ENCODE data around the gene TBC1D24.

The TBC1D24 gene

GRCh38 chr16:2482708-2483534 lies 8.0 kb downstream of the TBC1D24 start:
- DNase-seq (ENCODE audit: low read depth): no peak

- DNase-seq (ENCODE audit: low read depth): no peak
Observed at GRCh38 chr16:2483939-2484897, 9.3 kb downstream of the TBC1D24 start.

GRCh38 chr16:2484898-2485508 lies 10.1 kb downstream of the TBC1D24 start:
- DNase-seq (ENCODE audit: low read depth): no peak

GRCh38 chr16:2485811-2486507 lies 11.0 kb downstream of the TBC1D24 start:
- no peak for DNase-seq (ENCODE audit: low read depth)

- peak; percentile 73 for DNase-seq (ENCODE audit: low read depth)
Observed at GRCh38 chr16:2486645-2487516, 12.0 kb downstream of the TBC1D24 start.

GRCh38 chr16:2487517-2487842 lies 12.6 kb downstream of the TBC1D24 start:
- no peak for DNase-seq (ENCODE audit: low read depth)

GRCh38 chr16:2487903-2488531 lies 13.1 kb downstream of the TBC1D24 start:
- DNase-seq (ENCODE audit: low read depth): no peak

GRCh38 chr16:2489581-2489980 lies 14.7 kb downstream of the TBC1D24 start:
- no peak for DNase-seq (ENCODE audit: low read depth)

- DNase-seq (ENCODE audit: low read depth): no peak
Observed at GRCh38 chr16:2490190-2491105, 15.5 kb downstream of the TBC1D24 start.

- no peak for DNase-seq (ENCODE audit: low read depth)
Observed at GRCh38 chr16:2492292-2492691, 17.4 kb downstream of the TBC1D24 start.

- DNase-seq (ENCODE audit: low read depth): no peak
Observed at GRCh38 chr16:2493605-2494004, 18.7 kb downstream of the TBC1D24 start.

GRCh38 chr16:2494616-2495015 lies 19.7 kb downstream of the TBC1D24 start:
- DNase-seq (ENCODE audit: low read depth): no peak

GRCh38 chr16:2495041-2495440 lies 20.1 kb downstream of the TBC1D24 start:
- no peak for DNase-seq (ENCODE audit: low read depth)

GRCh38 chr16:2496223-2497115 lies 21.5 kb downstream of the TBC1D24 start:
- DNase-seq (ENCODE audit: low read depth): no peak

GRCh38 chr16:2497116-2497630 lies 22.2 kb downstream of the TBC1D24 start:
- no peak for DNase-seq (ENCODE audit: low read depth)

GRCh38 chr16:2497695-2498484 lies 23.0 kb downstream of the TBC1D24 start:
- no peak for DNase-seq (ENCODE audit: low read depth)
